HG02938 (cell line): ENCODE data around the gene PCLO.
"Not testable (repeated sequence)": the region's sequence is repeated elsewhere in the genome, so short reads cannot be mapped to it uniquely, and the experiment has no call there.

ENCODE experiments used
- ATAC-seq: cut with Tn5 transposase; IDR thresholded peaks from one replicate; pipeline ENCODE4 v1.9.1; 2021; ENCODE audit warnings: mild to moderate bottlenecking, moderate library complexity; ENCODE audit not compliant: unreplicated experiment

The PCLO gene

DNA sequence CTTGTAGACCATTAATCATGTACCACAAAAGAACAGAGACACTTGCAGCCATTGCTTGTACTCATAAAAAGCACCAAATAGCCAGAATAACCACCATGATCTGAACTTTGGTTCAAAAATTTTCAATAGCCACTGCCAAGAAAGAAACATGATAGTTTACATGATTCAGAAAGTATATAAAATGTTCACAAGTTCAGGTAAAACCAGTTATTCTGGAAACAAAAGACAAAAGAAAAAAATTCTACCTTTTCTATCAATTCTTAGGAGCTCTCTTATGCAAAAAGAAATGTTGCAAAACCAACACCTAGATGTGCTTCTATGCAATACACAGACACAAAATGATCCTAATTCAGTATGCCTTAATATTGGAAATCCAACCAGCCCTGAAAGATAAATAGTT, 108.7 kb downstream of the PCLO start:
- no peak for ATAC-seq

DNA sequence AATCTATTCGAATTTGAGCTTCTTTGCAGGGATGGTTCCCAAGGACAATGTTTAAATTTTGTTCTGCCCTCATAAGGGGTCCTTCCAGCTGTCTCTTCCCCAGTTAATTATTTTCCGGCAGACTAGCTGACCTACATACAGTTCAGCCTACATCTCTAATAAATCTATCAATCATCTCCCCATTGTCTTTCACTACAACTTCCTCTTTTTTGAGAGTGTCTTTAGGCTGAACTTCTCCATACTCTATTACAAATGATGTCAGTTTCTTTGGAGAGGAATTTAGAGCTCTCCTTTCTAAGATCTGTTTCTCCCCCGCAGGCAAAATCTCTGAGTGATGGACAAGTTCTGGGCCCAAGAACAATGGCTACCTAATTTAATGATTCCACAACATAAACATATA, 122.2 kb downstream of the PCLO start:
- ATAC-seq = no peak

DNA sequence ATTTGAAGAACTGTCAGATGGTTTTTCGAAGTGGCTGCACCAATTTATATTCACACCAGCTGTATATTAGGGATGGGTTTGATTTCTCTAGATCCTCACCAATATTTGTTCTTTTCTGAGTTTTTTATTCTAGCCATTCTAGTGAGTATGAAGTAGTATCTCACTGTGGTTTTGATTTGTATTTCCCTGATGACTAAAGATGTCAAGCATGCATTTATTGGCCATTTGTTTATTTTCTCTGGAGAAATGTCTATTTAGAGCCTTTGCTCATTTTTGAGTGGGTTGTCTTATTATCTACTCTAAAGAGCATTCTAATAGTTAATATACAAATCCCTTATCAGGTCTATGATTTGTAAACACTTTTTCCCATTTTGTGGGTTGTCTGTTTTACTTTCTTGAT, 123.9 kb downstream of the PCLO start:
- ATAC-seq = no peak

DNA sequence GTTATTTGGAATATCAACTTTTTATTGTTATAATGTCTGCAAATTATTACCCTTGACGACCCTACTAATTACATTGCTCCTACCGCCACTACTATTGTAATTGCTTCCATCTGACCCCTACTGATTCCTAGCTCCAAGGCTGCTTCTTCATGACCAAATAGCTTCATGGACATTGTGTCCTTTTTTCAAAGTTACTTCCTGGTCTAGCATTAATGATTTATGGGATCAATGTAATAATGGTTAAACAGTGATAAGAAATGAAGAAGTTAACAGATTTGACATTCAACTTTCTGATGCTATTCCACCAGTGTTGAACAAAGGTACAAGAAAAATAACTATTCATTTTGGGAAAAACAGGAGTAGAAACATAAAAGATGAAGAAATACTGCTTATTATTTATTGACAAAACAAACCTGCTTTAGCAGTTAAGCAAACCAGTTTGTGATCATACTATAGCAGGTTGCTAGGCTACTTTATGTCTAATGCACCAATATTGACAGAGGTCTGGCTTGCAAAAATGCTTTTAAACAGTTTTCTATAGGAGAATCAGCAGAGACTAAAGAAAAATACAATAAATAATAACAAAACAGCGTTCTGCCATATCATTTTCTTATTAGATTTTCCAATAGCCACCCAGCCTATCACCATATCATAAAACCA, 125.8 kb downstream of the PCLO start:
- no peak for ATAC-seq

DNA sequence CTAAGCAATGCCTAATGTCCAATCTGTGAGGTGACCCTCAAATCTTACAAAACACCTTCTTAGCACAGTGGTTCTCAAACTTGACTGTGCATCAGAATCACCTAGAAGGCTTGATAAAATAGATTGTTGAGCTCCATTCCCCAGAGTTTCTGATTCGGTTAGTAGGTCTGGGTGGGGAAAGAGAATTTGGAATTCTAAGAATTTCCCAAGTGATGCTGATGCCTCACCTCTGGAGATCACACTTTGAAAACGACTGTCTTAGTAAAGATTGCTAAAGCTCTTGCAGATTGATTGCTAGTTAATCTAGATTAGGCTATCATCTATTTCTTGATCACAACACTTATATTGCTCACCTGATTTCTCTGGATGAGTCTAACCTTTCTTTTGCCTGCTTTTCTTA, 126.6 kb downstream of the PCLO start:
- ATAC-seq = no peak

DNA sequence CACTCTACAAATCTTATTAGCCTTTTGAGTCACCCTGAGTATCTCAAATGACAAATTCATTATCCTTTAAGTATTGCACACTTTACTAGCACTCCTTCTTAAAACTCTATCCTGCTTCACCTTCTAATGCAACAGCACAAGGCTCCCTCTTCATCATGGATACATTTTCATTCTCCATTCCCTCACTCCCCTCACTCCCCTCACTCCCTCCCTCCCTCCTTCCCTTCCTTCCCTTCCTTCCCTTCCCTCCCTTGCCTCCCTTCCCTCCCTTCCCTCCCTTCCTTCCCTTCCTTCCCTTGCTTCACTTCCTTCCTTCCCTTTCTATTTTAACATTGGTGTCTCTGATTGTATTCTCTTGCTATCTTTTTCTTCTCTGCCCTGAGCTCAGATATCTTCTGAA, 130.5 kb downstream of the PCLO start:
- ATAC-seq = no peak

DNA sequence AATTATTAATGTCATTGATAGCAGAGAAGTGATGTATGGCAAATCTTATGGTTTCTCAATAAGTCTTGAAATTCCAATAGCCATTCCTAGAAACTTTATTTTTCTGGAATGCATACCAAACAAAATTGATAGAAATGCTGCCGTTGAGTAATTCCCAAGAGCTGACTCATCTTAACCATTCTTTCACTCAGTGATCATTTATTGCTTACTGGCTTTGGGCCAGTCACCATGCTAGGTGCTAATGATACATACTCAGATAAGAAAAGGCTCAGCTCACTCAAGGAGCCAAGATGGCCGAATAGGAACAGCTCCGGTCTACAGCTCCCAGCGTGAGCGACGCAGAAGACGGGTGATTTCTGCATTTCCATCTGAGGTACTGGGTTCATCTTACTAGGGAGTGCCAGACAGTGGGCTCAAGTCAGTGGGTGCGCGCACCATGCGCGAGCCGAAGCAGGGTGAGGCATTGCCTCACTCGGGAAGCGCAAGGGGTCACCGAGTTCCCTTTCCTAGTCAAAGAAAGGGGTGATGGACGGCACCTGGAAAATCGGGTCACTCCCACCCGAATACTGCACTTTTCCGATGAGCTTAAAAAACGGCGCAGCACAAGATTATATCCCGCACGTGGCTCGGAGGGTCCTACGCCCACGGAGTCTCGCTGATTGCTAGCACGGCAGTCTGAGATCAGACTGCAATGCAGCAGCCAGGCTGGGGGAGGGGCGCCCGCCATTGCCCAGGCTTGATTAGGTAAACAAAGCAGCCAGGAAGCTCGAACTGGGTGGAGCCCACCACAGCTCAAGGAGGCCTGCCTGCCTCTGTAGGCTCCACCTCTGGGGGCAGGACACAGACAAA, 138.6 kb downstream of the PCLO start:
- not testable (repeated sequence) for ATAC-seq

DNA sequence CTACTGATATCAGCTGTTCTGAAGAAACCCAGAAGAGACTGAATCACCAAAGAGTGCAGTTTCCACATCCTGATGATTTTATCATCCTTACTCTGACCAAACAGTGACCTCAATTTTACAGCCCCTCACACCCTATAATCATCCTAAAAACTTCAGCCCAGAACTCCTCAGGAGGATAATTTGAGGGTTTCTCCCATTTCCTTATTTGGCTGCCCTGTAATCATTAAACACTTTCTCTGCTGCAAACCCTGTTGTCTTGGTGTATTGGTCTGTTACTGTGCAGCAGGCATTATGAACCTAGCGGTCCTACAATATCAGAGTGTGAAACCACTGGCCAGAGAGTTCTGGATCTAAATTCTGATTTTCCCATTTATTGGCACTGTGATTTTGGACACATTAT, 141.7 kb downstream of the PCLO start:
- no peak for ATAC-seq

DNA sequence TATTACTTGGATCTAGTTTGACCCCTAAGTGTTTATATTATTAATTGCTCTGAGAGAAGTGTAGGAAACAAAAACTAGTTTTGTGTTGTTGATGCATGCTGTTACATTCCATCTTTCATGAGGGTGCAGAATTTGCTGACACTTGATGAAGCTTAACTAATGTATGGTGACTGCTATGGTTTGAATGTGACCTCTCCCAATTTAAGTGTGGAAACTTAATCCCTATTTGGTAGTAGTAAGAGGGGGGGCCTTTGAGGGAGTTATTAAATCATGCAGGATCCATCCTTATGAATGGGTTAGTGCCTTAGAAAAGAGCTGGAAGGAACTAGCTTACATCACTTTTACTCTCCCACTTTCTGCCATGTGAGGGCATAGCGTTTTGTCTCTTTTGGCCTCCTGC, 142.5 kb downstream of the PCLO start:
- no peak for ATAC-seq

DNA sequence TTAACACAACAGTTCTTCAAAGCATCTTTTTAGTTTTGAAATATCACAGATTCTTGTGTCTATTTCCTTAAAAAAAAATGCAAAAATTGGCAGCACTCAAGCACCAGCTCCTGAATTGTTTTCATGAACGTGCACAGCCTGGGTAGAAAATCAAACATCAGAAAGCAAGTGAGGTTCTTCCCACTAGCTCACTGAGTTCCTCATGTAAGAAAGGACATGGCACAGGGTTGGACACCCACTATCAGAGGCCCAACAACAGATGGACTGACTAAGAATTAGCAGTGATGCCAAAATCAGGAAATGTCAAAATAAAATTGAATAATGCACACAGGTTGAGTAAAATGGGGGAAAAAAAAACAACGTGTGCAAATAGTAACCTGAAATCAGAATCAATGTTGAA, 146.8 kb downstream of the PCLO start:
- ATAC-seq = no peak

DNA sequence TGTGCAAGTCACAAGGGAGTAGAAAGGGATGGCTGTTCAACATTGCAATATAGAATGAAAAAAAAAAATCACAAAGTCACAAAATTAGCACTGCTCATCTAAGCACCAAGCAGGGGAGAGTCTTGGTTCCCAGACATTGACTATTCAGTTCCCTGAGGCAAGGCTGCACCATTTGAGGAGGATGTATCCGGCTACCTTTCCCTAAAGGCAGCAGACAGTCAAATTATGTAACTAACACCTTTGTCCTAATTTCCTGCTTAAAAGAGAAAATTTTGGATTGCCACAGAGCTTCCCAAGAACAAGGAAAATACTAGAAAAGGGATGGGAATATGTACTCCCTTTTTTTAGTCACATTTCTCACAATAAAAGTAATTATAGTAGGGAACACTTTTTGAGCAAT, 148.1 kb downstream of the PCLO start:
- no peak for ATAC-seq

DNA sequence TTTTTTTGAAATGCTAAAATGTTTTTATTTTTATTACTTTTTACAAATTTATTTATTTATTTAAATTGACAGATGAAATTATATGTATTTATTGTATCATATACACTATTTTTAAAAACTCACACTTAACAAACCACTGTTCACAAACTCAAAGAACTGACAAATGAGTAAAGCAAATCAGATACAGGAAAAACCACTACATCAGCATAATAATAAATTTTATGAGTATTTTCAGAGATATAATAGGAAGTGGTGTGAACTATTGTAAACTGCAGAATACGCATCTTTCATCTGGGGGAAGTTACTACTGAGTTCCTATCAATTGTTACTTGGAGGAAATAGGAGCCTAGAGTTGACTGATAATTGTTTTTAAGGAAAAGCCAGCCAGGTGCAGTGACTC, 150.7 kb downstream of the PCLO start:
- no peak for ATAC-seq

DNA sequence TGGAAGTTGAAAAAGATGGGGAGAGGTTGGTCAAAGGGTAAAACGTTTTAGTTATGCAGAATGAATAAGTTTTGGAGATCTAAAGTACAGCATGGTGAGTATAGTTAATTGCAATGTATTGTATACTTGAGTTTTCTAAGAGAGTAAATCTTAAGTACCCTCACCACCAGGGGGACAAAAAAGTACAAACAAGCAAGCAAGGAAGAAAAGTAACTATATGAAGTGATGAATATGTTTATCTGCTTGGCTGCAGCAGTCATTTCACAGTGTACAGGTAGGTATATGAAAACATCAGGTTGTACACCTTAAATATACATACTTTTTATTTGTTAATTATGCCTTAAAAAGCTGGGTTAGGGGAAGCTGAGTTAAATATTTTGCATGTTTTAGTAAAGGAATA, 157.3 kb downstream of the PCLO start:
- ATAC-seq = no peak

DNA sequence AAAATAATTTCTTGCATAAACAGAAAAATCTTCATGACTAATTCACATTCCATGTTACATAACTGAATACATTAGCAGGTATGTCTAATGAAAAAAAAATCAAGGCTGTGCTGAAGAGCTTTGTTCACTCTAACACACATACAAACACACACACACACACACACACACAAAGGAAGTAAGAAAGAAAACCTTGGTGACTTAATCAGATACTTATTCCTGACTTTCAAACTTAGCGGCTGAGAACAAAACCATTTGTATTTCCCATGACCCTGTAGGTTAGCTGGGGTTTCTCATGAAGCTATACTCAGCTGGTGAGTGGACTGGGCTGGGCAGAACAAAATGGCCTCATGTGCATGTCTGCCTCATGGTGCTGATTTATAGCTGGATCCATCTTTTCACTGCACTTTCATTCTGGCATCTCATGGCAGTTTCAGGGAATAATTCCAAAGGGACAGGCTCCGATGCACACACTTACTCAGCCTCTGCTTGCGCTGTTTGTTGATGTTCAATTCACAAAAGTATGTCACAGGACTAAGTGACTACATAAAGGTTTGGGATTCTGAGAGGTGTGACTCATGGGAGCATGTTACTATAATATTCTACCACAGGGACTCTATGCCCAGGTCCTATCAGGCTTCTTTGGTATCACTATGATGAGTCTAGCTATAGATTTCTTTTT, 161.2 kb downstream of the PCLO start:
- no peak for ATAC-seq

DNA sequence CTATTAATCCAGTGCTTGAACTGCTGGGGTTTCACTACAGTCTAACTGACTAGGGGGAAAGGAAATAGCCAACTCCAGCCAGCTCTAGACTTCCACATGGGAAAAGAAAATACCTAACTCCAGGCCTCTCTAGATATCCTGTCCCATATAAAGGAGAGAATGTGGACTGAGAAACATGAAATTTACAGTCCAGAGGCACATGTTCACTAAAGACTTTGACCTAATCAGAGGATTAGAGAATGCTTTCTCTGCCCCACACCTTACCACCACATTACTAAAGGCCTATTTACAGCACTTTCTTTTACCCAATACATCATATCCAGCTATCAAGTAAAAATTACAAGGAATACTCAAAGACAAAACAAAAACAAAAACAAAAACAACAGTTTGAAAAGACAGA, 164.2 kb downstream of the PCLO start:
- no peak for ATAC-seq

DNA sequence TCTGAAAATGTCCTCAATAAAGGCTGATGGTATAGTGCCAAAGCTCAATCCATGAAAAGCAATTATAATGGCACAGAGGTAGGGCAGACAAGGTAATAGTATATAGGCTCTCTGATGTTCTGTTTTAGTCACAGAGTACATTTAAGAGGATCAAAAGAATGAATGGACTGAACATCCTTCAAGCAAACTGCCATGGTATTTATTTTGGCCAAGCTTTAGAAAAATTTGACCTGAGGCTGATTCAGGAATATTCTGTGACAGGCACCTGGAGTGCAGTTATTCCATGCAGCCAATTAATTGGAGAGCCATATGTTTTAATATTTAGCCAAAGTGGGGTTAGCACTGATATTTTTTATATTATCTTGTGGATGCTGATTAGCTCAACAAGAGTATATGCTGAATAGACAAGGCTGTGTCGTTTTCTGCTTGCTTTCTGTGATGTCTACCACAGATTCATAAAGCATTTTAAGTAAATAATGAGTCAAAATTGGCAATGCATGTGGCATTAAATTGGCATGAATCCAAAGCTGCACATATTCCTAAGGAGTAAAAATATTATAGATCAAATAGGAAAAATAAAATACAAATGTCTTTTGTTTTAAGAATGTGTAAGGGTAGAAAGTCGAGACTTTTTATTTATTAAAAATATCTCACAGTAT, 177.4 kb downstream of the PCLO start:
- ATAC-seq = no peak

DNA sequence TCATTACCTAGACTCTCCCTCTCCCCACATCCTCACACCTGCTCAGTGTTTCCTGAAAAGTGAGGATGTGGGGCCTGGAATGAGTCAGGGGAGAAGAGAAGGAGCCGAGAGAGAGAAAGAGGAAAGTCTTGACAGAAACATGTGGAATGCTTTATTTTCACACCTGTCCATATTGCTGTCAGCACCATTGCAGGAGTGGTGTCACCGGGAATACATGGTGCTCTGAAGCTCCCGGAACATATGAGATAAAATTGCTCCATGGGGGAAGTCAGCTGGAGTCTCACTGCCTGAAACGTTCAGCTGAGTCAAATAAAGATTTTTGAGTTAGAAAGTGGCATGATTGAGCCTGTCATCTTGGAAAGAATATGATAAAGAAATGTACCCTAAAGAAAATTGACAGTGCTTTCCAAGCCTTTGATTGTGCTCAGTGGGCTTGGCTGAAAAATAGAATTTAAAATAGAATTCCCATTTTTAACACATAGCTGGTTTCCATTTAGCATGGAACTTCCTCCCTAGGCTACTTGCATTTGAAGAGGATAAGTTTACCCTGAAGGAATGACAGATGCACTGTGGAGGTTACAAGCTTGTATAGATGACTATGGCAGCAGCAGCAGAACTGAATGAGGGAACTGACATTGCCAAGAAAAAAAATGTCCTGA, 182.4 kb downstream of the PCLO start:
- no peak for ATAC-seq

DNA sequence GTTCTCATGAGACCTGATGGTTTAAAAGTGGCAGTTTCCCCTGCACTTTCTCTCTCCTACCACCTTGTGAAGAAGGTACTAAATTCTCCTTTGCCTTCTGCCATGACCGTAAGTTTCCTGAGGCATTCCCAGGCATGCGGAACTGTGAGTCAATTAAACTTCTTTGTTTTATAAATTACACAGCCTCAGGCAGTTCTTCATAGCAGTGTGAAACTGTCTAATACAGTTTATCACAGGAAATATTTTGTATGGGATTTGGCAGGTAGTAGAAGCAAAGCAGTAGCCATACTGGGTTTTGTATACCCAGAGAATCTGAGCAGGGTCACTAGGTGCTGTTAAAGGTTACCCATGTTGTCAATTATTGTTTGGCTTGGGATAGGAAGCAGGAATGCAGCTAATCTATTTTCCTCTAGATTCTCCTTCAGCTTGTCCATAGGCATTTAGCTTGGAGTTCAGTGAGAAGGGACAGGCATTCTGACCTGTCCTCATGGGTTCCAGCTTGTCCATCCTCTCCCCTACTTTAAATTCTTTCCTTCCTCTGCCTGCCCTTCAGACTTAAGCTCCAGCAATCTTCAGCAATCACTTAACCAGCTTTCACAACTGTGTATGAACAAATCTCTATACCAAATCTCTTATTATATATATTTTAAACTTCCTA, 186.7 kb downstream of the PCLO start:
- no peak for ATAC-seq

DNA sequence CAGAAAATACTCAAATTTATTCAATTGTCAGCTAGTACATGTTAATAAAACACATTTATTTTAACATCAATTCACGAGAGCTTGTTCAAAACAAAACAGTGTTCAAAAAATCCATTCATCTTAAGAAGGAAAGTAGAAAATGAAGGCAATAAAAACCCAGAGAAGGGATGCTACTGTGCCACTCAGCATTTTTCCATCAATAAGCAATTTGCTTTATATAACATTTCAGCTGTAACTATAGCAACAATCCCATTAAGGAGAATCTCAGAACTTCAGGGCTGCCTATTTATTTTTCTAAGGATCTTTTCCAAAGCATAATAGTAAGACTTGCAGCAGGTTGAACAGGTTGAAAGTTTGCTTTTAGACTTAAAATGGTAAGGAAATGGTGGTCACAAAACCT, 190.5 kb downstream of the PCLO start:
- no peak for ATAC-seq
